Liver (tissue), 3 donors: Measurements from ENCODE around the gene PTRHD1.

ENCODE experiments used
- CTCF ChIP-seq: fragments of 150-350 bp; IDR thresholded peaks from 2 replicates; pipeline ENCODE4 v1.5.1; 2017; ENCODE audit warnings: improper control_type of control experiment, low read depth, low read length; ENCODE audit not compliant: missing input control
- EGR1 ChIP-seq, 2 donors: IDR thresholded peaks; 2 replicates each; pipeline ENCODE4 v1.6.1; 2016 to 2018; ENCODE audit warnings: antibody characterized with exemption in 2 of 2, low read depth in 2 of 2
- GABPA ChIP-seq, 2 donors: IDR thresholded peaks in 1 of 2; conservative IDR thresholded peaks in 1 of 2; 2 replicates each; pipeline ENCODE4 v1.6.1; 2016; ENCODE audit warnings: antibody characterized with exemption in 2 of 2, mild to moderate bottlenecking in 1 of 2, moderate library complexity in 1 of 2
- JUND ChIP-seq, 2 donors: IDR thresholded peaks; 2 replicates each; pipeline ENCODE4 v1.6.1; 2016; ENCODE audit warnings: antibody characterized with exemption in 2 of 2
- RAD21 ChIP-seq, 2 donors: IDR thresholded peaks; 2 replicates each; pipeline ENCODE4 v1.6.1; 2016; ENCODE audit warnings: antibody characterized with exemption in 2 of 2, mild to moderate bottlenecking in 2 of 2
- SP1 ChIP-seq: IDR thresholded peaks from 2 replicates; pipeline ENCODE4 v1.6.1; 2018; ENCODE audit warnings: antibody characterized with exemption, mild to moderate bottlenecking
- TF ChIP-seq, protein P1 (sequence below): IDR thresholded peaks from 2 replicates; pipeline ENCODE4 v1.6.1; 2016; ENCODE audit warnings: antibody characterized with exemption
- donor health status: healthy.
- donor health status: healthy.

GRCh38 chr2:24742730-24743129, 50.5 kb downstream of the PTRHD1 start:
- no peak for TF ChIP-seq CTCF
- TF ChIP-seq RAD21 (IDR thresholded peaks at IDR 0.05) = no peak
- TF ChIP-seq, protein P1, sequence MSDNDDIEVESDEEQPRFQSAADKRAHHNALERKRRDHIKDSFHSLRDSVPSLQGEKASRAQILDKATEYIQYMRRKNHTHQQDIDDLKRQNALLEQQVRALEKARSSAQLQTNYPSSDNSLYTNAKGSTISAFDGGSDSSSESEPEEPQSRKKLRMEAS = no peak
- no peak for TF ChIP-seq SP1
- no peak for TF ChIP-seq JUND (IDR thresholded peaks at IDR 0.05)
- TF ChIP-seq GABPA (IDR thresholded peaks at IDR 0.05 in 1 of 2, conservative IDR thresholded peaks at IDR 0.05 in 1 of 2) = no peak
- TF ChIP-seq EGR1 (IDR thresholded peaks at IDR 0.05; ENCODE audit: low read depth in 2 of 2) = no peak
